ENCODE results near the gene XAGE3.
"Not testable (repeated sequence)": the region's sequence is repeated elsewhere in the genome, so short reads cannot be mapped to it uniquely, and the experiment has no call there.

The XAGE3 gene, protein sequence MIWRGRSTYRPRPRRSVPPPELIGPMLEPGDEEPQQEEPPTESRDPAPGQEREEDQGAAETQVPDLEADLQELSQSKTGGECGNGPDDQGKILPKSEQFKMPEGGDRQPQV

DNA sequence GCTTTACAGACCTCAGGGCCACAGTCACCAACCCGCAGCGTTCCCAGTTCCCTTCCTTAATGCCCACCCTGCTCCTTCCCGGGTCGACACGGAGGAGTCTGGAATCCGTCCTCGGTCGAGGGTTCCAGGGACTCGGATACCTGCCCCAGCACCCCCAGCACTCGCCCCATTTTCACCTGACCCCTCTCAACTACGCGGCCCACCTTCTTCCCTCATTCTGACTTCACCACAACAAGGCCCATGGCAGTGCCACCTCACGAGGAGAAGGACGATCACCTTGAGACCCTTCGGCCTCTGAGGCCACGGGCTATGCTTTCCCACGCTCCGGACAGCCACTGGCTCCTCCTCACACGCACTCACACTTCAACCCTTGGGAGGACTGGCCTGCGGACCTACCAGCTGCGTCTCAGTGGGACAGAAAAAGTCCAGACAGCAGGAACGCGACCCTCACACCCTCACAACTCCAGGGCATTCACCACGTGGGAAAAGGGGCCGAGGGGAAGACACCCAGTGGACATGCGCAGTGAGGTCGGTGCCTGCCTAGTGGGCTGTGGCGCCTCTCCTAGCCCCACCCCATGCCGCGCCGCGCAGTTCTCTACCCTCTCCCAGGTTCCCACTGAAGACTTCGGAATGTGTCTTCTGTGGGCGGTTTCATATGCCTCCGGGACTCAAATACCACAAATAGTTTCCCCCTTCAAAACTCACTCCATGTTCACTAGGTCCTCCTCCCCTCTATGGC, at the start of gene XAGE3:
TSS of gene XAGE3 (minus strand) at position 474 of the 739 bp plus-strand sequence. CDS start 950 bp downstream, outside the sequence.
- DNase-seq (ENCODE audit: low read depth in 3 of 3), result no peak

DNA sequence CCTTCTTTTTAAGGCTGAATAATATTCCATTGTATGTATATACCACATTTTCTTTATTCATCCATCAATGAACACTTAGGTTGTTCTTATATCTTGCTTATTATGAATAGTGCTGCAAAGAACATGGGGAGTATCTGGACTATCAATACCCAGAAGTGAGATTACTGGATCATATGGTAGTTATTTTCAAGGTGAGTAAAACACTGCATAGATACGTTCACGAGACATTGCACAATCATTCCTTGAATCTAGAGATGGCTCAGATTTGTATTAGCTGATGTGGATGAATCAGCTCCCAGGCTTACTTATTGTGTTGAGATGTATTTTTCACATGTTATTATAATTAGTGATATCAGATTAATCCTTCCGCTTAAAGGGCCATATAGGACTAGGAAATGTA, 46.8 kb upstream of the XAGE3 start:
- DNase-seq (ENCODE audit: low read depth in 3 of 3), result not testable (repeated sequence)

DNA sequence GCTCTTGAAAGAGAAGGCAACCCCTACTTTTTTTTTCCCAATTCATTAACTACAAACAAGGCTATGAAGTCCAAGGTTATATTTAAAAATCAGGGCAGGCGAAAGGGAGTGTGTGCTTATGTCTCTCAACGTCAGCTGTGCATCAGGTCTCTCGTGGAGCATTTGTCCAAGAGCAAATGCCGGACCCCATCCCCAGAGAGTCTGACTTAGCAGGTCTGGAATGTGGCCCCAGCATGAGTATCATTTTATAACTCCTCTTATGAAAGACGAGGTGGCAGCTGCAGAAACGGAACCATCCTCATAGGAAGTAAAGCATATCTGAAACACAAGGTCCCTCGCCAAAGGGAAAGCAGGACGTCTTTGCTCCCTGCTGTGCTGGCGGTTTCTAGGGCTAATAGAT, 45.8 kb upstream of the XAGE3 start:
- DNase-seq (ENCODE audit: low read depth in 3 of 3), result not testable (repeated sequence)

DNA sequence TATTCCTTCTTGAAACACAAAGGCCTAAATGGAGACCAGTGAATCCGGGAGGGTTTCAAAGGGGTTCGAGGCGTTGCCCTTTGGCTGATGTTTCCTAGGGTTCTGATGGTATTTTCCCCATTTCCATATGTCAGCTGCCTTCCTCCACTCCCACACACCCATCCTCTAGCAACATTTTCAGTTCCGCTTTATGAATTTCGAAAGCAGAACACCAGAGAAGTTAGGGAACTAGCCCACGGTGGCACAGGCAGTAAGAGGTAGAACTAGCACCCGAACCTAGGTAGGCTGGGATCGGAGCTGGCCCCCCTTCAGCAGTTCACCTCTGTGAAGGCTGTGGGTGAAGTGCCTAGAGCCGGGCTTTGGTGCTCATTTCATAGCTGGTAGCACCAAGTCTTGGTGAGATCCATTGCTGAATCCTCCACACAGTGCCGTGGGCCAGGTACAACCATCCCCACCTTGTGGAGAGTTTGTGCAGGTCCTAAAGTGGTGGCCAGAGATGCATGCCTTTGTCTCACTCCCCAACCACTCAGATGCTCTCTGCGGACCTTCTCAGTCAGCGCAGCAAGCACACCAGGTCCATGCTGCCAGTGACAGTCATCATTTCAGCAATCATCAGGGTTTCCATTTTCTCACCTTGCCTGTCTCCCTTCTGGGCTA, 41.6 kb upstream of the XAGE3 start:
- DNase-seq (ENCODE audit: low read depth in 3 of 3), result not testable (repeated sequence)

DNA sequence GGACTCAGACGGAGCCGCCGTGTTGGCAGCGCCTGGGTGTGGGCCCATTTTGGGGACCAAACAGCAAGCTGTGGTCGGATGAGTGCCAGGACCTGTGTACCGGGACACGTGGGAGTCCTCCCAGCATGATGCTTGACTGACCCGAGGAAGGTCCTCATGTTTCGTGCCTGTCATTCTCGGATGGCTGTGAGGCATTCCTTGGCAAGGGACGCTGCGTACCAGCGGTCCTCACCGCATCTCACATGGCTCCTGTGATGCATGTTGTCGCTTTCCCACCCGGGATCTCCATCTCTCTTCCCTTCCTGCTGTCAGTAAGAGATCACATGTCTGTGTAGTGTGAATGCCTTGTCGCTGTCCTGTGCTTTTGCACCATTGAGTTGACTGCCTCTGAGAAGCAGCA, 40.0 kb upstream of the XAGE3 start:
- not testable (repeated sequence) for DNase-seq (ENCODE audit: low read depth in 3 of 3)

DNA sequence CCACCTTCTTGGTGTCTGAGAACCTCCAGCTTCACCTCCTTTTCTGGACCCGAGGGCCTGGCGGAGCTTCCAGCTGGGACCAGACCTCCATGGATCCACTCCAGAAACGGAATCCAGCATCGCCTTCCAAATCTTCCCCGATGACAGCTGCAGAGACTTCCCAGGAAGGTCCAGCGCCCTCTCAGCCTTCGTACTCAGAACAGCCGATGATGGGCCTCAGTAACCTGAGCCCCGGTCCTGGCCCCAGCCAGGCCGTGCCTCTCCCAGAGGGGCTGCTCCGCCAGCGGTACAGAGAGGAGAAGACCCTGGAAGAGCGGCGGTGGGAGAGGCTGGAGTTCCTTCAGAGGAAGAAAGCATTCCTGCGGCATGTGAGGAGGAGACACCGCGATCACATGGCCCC, 39.3 kb upstream of the XAGE3 start:
- not testable (repeated sequence) for DNase-seq (ENCODE audit: low read depth in 3 of 3)

DNA sequence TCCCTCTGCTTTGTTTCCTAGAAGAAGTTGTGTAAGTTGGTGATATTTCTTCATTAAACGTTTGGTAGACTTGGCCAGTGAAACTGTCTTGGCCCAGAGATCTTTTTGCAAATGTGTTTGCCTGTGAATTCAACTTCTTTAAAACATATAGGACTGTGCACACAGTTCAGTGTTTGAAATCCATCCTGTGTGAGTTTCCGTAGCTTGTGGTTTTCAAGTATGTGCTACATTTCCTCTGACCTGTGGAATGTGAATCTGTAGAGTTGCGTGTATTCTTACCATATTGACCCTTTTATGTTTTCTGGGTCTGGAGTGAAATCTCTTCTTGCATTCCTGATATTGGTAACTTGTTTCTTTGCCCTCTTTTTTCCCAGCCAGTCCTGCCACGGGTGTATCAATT, 38.2 kb upstream of the XAGE3 start:
- not testable (repeated sequence) for DNase-seq (ENCODE audit: low read depth in 3 of 3)

DNA sequence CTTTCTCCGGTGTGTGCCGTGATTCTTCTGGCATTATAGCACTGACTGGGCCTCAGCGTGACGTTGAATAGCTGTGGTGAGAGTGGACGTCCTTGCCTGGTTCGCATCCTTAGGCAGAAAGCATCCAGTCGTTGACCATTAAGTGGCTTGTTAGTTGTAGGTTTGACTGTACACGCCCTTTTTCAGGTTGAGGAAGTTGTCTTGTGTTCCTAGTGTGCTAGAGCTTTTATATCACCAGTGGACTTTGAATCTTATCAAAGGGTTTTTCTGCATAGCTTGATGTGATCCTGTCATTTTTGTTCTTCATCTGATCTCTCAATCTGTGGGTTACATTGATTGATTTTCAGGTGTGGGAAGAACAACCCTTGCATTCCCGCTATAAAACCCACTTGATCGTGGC, 37.6 kb upstream of the XAGE3 start:
- not testable (repeated sequence) for DNase-seq (ENCODE audit: low read depth in 3 of 3)

DNA sequence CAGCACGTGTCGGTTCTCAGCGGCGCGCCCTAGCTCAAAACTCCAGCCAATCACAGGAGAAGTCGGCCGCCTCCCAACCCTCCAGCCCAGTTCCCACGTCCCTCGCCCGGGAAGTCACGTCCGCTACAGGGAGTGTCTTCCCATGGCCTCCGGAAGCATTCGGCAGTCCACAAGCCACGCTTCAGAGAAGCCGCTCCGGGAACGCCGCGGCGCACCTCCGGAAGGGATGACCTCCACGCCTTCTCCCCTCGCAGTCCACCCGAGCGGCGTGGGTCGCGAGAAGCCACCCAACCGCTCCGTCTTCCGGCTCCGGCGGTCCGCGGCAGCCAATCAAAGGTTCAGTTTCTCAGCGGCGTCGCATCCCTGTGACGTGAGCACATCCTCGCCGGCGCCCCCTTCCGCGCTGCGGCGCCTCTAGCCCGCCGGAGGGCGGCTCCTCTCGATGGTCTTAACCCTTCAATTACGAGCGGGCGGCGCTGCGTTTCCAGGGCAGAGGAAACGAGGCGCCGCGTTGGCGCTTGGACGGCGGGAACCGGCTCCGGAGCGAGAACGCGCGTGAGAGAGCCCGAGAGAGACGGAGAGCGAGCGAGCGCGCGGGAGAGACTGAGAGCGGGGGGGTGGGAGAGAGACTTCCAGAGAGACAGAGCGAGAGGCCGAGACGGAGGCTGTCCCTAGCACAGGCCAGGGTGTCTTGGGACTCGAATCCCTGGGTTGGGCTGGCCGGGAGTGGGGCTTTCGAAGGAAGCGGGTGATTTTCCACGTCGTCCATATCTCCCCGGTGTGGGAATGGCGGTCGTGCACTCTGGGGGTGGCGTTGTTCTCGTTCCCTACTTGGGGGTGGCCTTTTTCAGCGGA, 29.2 kb upstream of the XAGE3 start, which contains the start of gene FAM156B:
TSS of gene FAM156B (plus strand) at position 476 of the 855 bp plus-strand sequence. CDS start 9,896 bp downstream, outside the sequence.
- not testable (repeated sequence) for DNase-seq (ENCODE audit: low read depth in 3 of 3)

DNA sequence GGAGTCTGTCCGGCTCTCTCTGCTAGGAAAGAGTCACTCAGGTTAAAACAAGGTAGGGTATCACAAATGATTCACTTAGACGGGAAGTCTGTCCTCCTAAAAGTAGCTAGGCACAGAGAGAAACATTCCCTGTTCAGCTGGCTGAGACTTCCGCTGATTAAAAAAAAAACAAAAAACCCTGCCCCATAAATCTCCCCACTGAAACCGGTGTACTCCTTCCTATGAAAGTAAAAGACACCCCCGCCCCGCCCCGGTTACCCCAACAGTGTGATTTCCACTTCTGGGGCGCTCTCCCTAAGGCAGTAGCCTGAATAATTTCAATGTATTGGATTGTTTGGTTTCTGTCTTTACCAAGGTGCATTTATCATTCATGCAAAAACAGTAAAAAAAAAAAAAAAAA, 28.6 kb upstream of the XAGE3 start:
- not testable (repeated sequence) for DNase-seq (ENCODE audit: low read depth in 3 of 3)

DNA sequence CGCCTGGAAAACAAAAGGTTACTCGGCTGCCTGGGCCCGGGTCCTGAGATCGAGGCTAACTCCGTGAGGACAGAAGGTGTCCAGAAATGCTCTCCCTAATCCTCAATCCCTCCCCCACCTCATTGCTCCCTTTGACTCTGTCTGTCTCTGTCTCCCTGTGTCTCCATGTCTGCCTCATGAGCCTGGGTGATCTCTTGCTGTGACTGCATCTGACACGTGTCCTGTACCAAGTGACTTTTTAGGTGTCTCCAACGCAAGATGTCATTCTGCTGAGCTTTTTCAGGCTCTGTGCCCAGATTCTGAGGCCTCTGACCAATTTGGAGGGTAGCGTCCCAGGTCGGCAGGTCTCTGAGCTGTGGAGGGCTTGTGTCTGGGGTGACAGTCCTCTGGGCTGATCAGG, 20.2 kb upstream of the XAGE3 start:
- DNase-seq (ENCODE audit: low read depth in 3 of 3), result not testable (repeated sequence)

DNA sequence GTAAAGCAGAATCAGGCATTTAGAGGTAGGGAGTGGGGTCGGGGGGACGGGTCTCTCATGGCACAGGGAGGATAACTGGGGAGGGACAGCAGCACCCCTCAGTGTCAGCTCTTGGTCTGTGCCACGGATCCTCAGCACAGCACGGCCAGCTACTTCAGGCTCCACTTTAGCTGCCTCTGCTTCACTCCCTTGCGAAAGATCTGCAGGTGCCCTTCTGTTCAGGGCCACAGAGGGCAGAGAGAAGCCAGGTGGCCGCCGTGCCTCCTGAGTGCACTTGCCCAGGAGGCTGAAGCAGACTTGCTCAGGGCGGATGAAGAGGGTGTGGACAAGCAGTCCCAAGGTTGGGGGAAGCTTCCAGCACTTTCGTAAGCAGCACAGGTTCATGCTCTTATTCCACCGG, 19.6 kb upstream of the XAGE3 start:
- DNase-seq (ENCODE audit: low read depth in 3 of 3), result not testable (repeated sequence)

DNA sequence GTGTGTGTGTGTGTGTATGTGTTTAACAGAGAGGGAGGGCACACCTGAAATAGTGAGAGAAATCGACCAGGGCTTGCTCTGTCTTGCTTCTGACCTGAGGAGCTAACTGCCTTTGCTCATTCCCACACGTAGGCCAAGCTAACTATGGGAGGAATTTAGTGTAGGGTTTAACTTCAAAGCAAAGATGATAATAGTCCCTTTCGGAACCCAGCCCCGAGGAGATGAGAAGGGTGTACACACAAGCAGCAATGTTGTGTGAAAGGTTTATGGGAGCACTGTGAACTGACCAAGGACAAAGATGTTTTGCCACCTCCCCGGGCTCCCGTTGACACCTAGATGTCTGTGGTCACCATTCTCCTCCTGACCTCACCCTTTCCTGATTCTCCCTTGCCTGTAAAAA, 8.5 kb upstream of the XAGE3 start:
- not testable (repeated sequence) for DNase-seq (ENCODE audit: low read depth in 3 of 3)

DNA sequence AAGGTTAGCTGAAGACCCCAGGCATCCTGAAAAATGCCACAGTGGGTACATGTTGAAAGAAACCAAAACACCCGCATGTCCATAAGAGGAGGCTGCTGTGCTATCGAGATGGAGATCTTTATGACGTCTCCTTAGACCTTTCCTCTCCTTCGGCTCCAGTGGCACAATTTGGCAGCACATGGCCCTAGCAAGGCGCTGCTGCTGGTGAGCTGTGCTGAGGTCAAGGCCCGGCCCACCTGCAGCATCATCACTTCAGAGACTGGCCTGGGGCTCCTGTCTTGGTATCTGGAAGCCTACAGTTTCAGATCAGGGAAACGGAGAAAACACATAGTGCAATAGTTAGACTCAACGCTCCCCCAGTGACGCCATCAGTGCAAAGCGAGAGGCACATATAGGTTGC, 7.6 kb upstream of the XAGE3 start:
- DNase-seq (ENCODE audit: low read depth in 3 of 3), result not testable (repeated sequence)

DNA sequence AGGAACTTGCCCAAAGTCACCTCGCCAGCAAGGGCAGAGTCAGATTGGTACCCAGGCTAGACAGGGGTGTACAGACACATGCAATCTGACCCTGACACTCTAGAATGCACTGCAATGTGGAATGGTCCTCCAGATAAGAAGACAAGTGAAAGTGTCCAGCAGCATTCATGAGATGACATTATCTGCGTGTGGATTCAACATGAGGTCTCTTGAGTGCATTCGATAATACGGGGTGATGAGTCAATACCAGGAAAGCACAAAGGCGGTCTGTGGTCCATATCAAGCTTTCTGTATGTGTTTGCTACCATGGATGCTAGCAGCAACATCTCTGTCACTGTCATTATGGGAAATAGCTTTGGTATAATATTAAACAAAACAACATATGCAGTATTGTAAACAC, 6.8 kb upstream of the XAGE3 start:
- DNase-seq (ENCODE audit: low read depth in 3 of 3), result no peak

DNA sequence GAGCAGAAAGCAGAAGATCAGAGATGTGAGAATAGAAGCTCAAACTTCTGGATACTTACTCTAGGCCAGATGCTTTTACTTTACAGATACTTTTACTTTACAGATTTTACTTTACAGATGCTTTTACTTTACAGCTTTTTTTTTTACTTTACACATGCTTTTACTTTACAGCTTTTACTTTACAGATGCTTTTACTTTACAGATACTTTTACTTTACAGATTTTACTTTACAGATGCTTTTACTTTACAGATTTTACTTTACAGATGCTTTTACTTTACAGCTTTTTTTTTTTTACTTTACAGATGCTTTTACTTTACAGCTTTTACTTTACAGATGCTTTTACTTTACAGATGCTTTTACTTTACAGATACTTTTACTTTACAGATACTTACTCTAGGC, 5.9 kb upstream of the XAGE3 start:
- not testable (repeated sequence) for DNase-seq (ENCODE audit: low read depth in 3 of 3)

DNA sequence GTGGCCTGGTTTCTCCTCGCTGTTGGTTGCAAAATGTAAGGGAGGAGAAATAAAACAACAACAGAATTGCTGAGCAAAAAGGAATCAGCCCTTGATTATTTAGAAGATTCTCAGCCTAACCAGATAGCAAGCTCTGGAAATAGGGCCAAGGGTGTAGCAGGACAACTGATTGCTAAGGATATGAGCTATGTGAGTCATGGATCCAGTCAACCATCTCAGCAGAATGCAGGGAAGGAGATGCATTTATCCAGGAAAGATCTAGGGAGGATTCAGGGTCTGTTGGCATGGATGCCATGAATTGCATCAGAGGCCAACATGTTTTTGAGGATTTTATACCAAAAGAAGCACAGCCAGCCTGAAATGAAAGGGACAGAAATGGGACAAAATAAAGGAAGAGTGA, 2.2 kb upstream of the XAGE3 start:
- no peak for DNase-seq (ENCODE audit: low read depth in 3 of 3)

DNA sequence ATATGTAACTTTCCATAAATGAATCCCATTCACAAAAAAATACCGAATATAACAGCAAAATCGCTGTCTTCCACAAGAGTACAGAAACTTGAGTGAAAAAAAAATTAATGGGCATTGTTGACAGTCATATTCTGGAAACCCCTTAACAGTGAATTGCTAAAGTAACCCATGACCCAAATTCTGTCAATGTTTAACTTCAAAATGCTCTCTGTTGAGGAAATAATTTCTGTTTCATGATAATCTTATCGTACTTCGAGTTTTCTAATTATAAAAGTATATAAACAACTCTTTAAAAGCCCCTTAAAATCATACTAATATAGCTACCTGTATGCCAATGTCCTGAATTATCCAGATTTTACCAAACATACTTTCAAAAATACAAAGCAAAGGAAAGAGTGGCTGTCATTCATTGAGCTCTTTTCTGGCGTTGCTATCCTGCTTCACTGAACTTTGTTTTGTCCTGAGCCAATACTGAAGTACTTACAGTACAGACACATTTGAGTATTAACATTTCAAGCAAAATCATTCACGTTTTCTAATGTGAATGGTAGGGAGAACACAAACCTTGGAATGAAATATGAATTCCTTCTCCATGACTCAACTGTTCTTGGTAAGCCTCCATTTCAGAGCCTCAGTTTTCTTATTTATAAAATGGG, 2.4 kb downstream of the XAGE3 start:
- no peak for DNase-seq (ENCODE audit: low read depth in 3 of 3)

DNA sequence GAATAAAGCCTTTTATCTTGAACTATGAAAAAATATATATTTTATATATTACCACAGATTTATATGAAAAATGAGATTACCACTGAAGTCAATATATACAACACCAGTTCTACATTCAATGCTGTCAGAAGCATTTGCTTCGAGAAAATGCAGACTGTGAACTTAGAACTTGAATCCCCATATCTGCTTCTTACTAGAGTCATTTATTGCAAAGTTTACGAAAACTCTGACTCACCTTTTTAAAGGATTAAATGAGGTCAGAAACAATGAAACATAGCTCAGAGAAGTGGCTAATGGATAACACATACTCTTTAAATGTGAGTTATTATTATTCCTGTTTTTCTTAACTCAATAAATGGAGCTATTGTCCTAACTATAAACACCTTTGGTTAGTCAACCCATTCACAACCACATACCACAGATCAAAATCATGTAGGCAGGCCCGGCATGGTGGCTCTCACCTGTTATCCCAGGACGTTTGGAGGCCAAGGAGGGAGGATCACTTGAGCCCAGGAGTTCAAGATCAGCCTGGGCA, 10.8 kb downstream of the XAGE3 start:
- not testable (repeated sequence) for DNase-seq (ENCODE audit: low read depth in 3 of 3)

DNA sequence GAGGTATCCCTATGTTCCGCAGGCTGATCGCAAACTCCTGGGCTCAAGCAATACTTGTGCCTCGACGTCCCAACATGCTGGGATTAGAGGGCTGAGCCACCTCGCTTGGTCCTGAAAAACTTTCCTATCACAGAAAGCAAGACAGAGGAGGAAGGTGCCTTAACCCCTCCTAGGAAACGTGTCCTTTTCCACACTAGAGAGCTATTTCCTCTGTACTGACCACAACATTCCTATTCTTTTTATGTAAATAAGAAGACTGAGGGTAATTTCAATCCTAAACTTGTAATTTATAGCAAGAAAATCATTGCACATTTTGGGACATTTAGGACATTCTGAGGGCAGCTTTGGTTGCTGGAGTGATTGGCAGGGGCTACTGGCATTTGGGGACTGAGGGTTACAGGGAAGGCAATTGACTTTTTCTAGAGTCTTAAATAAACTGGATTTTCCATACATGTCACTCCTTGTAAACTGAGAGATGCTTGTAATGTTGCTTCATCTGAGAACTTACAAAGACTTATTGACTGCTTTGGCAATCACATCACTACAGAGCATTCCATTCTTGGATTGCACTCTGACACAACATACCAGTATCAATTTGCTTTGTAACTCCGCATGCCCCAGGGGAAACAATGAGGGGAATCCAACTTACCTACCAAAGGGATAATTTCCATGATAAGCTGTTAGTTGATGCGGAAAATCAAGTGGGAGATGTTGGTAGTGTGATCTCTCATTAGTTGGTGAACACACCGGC, 15.6 kb downstream of the XAGE3 start:
- DNase-seq (ENCODE audit: low read depth in 3 of 3), result no peak
